Endothelial cell of umbilical vein (primary cell): ENCODE data around the gene CACNA2D1. TPM values are rescaled to one million over a fixed set of nuclear protein-coding genes. Genes with fewer than 3 reads are reported as not detected.

Experiments used
- BruUV-seq: library from RNA; stranded (reverse); fragments of 400-500 nt; replicated peaks from 2 replicates; lab custom pipeline; 2021; lab: Mats Ljungman, UMichigan
- CTCF ChIA-PET: fragments of 300-600, 350-600 bp; sonication (Branson Sonifier 250); formaldehyde crosslinking; loops from one replicate; lab custom pipeline; 2021; ENCODE audit warnings: antibody characterized with exemption, inconsistent platforms; lab: Charles Lee
- POLR2A ChIA-PET: fragments of 300-600, 350-600 bp; sonication (Branson Sonifier 250); formaldehyde crosslinking; loops from one replicate; lab custom pipeline; 2021; ENCODE audit warnings: antibody characterized with exemption, inconsistent platforms; lab: Charles Lee
- DNase-seq: peaks from one replicate; pipeline ENCODE4 v3.0.0-alpha.2; 2011; ENCODE audit warnings: low read depth, low spot score
- FAIRE-seq: peaks from 2 replicates; lab custom pipeline; 2011; peaks lifted over from hg19 to GRCh38; lab: Jason Lieb, UNC
- H2AFZ ChIP-seq: 2 replicates; pipeline ENCODE4 v1.6.0; 2012; ENCODE audit warnings: low read depth, low read length, control low read depth, inconsistent platforms
- H3K27ac ChIP-seq: 2 replicates; pipeline ENCODE4 v1.5.1; 2011; ENCODE audit warnings: low read depth, mild to moderate bottlenecking, control low read depth, low read length, moderate library complexity; ENCODE audit not compliant: insufficient read depth
- H3K27me3 ChIP-seq, 2 experiments: 2 replicates each; pipeline versions ENCODE4 v1.6.0 to v1.6.1; 2011; ENCODE audit warnings: low read length in 2 of 2, mixed read lengths in 1 of 2; ENCODE audit not compliant: control insufficient read depth in 2 of 2, insufficient read depth in 2 of 2
- H3K36me3 ChIP-seq, 2 experiments: 2 replicates in 1 of 2; 3 replicates in 1 of 2; pipeline ENCODE4 v1.5.1; 2011; ENCODE audit warnings: low read length in 2 of 2, mild to moderate bottlenecking in 1 of 2, moderate library complexity in 1 of 2; ENCODE audit not compliant: control insufficient read depth in 2 of 2, insufficient read depth in 2 of 2; ENCODE audit errors: extremely low read depth in 1 of 2
- H3K4me1 ChIP-seq: 3 replicates; pipeline ENCODE4 v1.5.1; 2011; ENCODE audit warnings: mild to moderate bottlenecking, low read length; ENCODE audit not compliant: control insufficient read depth, insufficient read depth; ENCODE audit errors: extremely low read depth
- H3K4me2 ChIP-seq: 2 replicates; pipeline ENCODE4 v1.6.1; 2011; ENCODE audit warnings: low read length, control low read depth, mixed read lengths; ENCODE audit not compliant: insufficient read depth
- H3K4me3 ChIP-seq, 3 experiments: fragments of 200-600 bp in 1 of 3; sonication (generic), shearing (Covaris generic) in 1 of 3; replicated peaks in 1 of 3; 2 replicates each; pipeline ENCODE4 v1.5.1; 2011 to 2016; ENCODE audit warnings: control low read depth in 3 of 3, low read length in 3 of 3, mild to moderate bottlenecking in 2 of 3, inconsistent platforms in 1 of 3, low read depth in 1 of 3, moderate library complexity in 1 of 3; ENCODE audit not compliant: insufficient read depth in 1 of 3
- H3K79me2 ChIP-seq: 2 replicates; pipeline ENCODE4 v1.6.0; 2012; ENCODE audit warnings: low read length, inconsistent platforms; ENCODE audit not compliant: control insufficient read depth, insufficient read depth
- H3K9ac ChIP-seq: replicated peaks from 2 replicates; pipeline ENCODE3; 2011; ENCODE audit warnings: low read length, control low read depth; ENCODE audit not compliant: insufficient read depth; ENCODE audit errors: extremely low read depth
- H3K9me1 ChIP-seq: replicated peaks from 3 replicates; pipeline ENCODE4 v1.6.0; 2011; ENCODE audit warnings: mild to moderate bottlenecking, low read length; ENCODE audit not compliant: control insufficient read depth, insufficient read depth; ENCODE audit errors: extremely low read depth
- H3K9me3 ChIP-seq: replicated peaks from 2 replicates; pipeline ENCODE4 v1.5.1; 2012; ENCODE audit warnings: low read length, inconsistent platforms; ENCODE audit not compliant: control insufficient read depth, insufficient read depth
- H4K20me1 ChIP-seq: replicated peaks from 2 replicates; pipeline ENCODE3; 2011; ENCODE audit warnings: mild to moderate bottlenecking, low read length; ENCODE audit not compliant: control insufficient read depth, insufficient read depth; ENCODE audit errors: extremely low read depth
- EZH2 ChIP-seq: IDR thresholded peaks from 2 replicates; pipeline ENCODE4 v1.6.1; 2012; ENCODE audit warnings: borderline replicate concordance, low read depth, mild to moderate bottlenecking, moderate library complexity, low read length, inconsistent platforms; ENCODE audit not compliant: severe bottlenecking
- FOS ChIP-seq: IDR thresholded peaks from 2 replicates; pipeline ENCODE4 v1.6.1; 2011; ENCODE audit warnings: mild to moderate bottlenecking, low read length, moderate library complexity, borderline replicate concordance; ENCODE audit not compliant: insufficient read depth
- GATA2 ChIP-seq: IDR thresholded peaks from 2 replicates; pipeline ENCODE4 v1.7.0; 2011; ENCODE audit warnings: low read depth, mild to moderate bottlenecking, moderate library complexity, mixed read lengths, low read length; ENCODE audit not compliant: insufficient read length, insufficient read depth
- JUN ChIP-seq: IDR thresholded peaks from 2 replicates; pipeline ENCODE4 v1.6.1; 2011; ENCODE audit warnings: borderline replicate concordance, low read depth; ENCODE audit not compliant: insufficient read length, insufficient read depth
- MAX ChIP-seq: IDR thresholded peaks from 2 replicates; pipeline ENCODE4 v1.6.1; 2011; ENCODE audit not compliant: insufficient read depth, insufficient read length
- MYC ChIP-seq: IDR thresholded peaks from one replicate; pipeline ENCODE4 v1.6.1; 2011; ENCODE audit warnings: mild to moderate bottlenecking, low read depth, low read length
- POLR2A ChIP-seq: IDR thresholded peaks from 2 replicates; pipeline ENCODE4 v1.6.1; 2012; ENCODE audit warnings: low read depth, mild to moderate bottlenecking, control low read depth, low read length
- POLR2AphosphoS5 ChIP-seq: IDR thresholded peaks from 2 replicates; pipeline ENCODE4 v1.6.1; 2012; ENCODE audit warnings: low read depth, mild to moderate bottlenecking, control low read depth, low read length, moderate library complexity; ENCODE audit not compliant: insufficient read depth
- dilution Hi-C: fragments of 300-500 bp; cut with MboI; formaldehyde crosslinking; loops from one replicate; pipeline ENCODE4 v1.15.0; 2019; ENCODE audit warnings: low sequenced_read_pairs; ENCODE audit not compliant: extremely low pct_ligation_motif_present
- intact Hi-C: fragments of 100-400 bp; cut with micrococcal nuclease; formaldehyde crosslinking; loops from one replicate; pipeline ENCODE4 v1.10.0; 2022
- polyA plus RNA-seq, 4 experiments: library from polyadenylated mRNA; depleted of rRNA in 3 of 4; stranded (reverse) in 3 of 4; unstranded in 1 of 4; fragments of >200 nt; gene quantifications; 2 replicates each; pipeline versions ENCODE4 v1.2.1 to v1.2.3, GENCODE V29; 2011 to 2012; ENCODE audit warnings: missing spikeins in 1 of 4
- total RNA-seq: library from RNA; stranded (reverse); gene quantifications from 2 replicates; pipeline ENCODE4 v1.2.3, GENCODE V29; 2021
- TF ChIP-seq, protein P1 (sequence below), 2 donors: IDR thresholded peaks; 1 replicate in 1 of 2; 2 replicates in 1 of 2; pipeline ENCODE4 v1.5.1; 2011; ENCODE audit warnings: low read length in 2 of 2, mild to moderate bottlenecking in 2 of 2, moderate library complexity in 2 of 2, control low read depth in 1 of 2, inconsistent platforms in 1 of 2, low read depth in 1 of 2; ENCODE audit not compliant: insufficient read depth in 1 of 2; ENCODE audit errors: extremely low read depth in 1 of 2

The CACNA2D1 gene
- total and polyA plus RNA-seq, 2 donors (not counting 3 experiments of a cell fraction or from before 2014, with no cell fraction given): 4.1 to 38.6 TPM

DNA sequence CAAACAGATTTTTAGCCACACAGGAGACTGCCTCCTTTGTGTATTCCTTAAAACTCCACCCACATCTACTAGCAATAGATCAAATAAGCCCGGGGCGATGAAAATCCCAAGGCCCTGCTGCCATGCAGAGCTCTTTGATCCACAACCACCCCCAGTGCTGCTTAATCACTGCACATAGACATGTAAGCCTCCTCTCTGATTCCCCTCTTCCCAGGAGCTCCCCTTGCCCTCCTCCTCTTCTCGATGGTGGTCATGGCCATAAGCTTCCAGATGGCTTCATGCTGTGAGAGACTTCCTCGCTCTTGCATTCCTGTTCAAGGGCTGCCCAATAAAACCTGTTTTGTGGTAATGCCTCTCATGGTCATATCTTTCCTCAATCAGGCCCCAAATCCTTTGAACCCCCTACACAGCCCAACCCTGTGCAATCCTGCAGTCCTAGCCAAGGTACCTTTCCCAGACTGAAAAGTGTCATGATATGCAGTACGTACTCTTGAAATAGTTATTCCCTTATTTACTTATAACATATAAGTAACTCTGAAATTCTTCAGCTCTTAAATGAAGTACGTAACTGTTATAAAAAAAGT lies 158.5 kb downstream of the CACNA2D1 start:
- intact Hi-C loops: no loop called here
- no peak overlapping the region for H2AFZ ChIP-seq
- BruUV-seq: no TSS peak
- dilution Hi-C loops: no loop called here
- TF ChIP-seq, protein P1, sequence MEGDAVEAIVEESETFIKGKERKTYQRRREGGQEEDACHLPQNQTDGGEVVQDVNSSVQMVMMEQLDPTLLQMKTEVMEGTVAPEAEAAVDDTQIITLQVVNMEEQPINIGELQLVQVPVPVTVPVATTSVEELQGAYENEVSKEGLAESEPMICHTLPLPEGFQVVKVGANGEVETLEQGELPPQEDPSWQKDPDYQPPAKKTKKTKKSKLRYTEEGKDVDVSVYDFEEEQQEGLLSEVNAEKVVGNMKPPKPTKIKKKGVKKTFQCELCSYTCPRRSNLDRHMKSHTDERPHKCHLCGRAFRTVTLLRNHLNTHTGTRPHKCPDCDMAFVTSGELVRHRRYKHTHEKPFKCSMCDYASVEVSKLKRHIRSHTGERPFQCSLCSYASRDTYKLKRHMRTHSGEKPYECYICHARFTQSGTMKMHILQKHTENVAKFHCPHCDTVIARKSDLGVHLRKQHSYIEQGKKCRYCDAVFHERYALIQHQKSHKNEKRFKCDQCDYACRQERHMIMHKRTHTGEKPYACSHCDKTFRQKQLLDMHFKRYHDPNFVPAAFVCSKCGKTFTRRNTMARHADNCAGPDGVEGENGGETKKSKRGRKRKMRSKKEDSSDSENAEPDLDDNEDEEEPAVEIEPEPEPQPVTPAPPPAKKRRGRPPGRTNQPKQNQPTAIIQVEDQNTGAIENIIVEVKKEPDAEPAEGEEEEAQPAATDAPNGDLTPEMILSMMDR (IDR thresholded peaks at IDR 0.05; ENCODE audit: extremely low read depth in 1 of 2, insufficient read depth in 1 of 2, low read depth in 1 of 2, low read length in 2 of 2): no peak
- TF ChIP-seq POLR2A (no peak), FOS (no peak), POLR2AphosphoS5 (no peak), GATA2 (no peak), JUN (no peak), MYC (no peak), MAX (no peak), EZH2 (no peak)
- H3K79me2 ChIP-seq: no peaks in the 10 kb centered on the region
- ChIA-PET POLR2A (no interaction called here), CTCF (no interaction called here)
- FAIRE-seq (no peak), DNase-seq (no peak)
- H3K36me3 ChIP-seq: no peaks in the 10 kb centered on the region
- no peaks in the 10 kb centered on the region for H3K27me3 ChIP-seq
- H3K4me3 ChIP-seq: no peak overlapping the region
- no peaks in the 10 kb centered on the region for H3K9me3 ChIP-seq
- no peak overlapping the region for H3K4me2 ChIP-seq
- no peaks in the 10 kb centered on the region for H3K9me1 ChIP-seq
- no peaks in the 10 kb centered on the region for H4K20me1 ChIP-seq
- no peak overlapping the region for H3K27ac ChIP-seq
- H3K9ac ChIP-seq: no peak overlapping the region
- H3K4me1 ChIP-seq: peaks cover 5% of the 10 kb centered on the region
